Stimulated activated CD4-positive, alpha-beta T cell treated with anti-CD3 and anti-CD28 coated beads, Interleukin-4, amount 100 ng/mL, for 24 hours (primary cell): ENCODE measurements around the gene FAM162A.
"Not testable (repeated sequence)": the region's sequence is repeated elsewhere in the genome, so short reads cannot be mapped to it uniquely, and the experiment has no call there.

Experiments used
- DNase-seq: peaks from one replicate; pipeline ENCODE4 v3.0.0-alpha.2; 2020

Gene FAM162A, protein sequence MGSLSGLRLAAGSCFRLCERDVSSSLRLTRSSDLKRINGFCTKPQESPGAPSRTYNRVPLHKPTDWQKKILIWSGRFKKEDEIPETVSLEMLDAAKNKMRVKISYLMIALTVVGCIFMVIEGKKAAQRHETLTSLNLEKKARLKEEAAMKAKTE

DNA sequence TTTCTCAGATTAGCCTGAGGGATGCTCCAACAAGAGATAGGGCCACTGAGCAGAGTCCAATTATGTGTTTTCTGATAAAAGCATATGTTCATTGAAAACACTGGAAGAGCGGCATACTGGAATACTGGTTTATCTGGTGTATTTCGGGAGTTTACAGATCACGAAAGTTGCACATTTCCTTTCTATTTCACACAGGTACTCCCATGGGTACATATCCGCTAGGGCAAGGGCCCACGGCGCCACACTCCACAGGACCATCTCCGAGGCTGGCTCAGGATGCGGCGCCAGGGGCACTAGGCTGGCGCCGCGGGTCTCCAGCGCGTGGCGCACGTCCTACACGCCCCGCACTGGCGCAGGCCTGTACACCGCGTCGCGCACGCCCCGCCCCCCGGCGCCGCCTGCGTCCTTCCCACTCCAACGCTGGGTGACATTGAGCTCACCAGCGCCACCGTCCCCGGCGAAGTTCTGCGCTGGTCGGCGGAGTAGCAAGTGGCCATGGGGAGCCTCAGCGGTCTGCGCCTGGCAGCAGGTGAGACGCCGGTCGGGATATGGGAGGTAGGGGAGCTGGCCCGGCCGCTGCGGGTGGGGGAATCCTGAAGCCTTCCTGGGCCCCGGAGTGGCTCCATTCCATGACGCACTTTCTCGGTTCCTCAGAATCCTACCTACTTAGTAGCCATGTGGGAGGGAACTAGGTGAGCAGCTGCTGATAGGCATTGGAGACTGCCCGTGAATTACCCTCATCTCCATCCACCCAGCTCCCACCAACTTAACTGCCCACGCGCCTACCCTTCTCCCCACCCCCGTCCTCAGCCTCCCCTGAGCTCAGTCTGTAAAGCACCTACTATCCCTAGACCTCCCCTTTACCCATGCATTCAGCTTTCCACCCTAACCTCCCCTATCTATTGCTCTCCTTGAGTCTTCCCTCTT lies at the start of gene FAM162A:
Gene FAM162A, plus strand, starts transcription at position 412 of the 927 bp plus-strand sequence. Its CDS starts 84 bp downstream, at position 496.
- DNase-seq, result peak; percentile 93

DNA sequence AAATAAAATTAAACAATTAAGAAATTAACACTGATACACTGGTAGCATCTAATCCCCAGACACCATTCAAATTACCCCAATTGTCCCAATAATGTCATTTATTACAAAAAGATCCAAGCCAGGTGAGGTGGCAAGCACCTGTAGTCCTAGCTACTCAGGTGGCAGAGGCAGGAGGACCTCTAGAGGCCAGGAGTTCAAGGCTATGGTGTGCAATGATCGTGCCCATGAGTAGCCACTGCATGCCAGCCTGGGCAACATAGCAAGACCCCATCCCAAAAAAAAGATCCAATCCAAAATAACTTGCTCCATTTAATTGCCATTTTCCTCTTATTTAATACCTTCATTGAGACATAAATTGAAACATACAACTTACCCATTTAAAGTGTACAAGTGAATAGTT lies 41.2 kb upstream of the FAM162A start:
- no peak for DNase-seq

- DNase-seq, result no peak
Measured at GRCh38 chr3:122343654-122344053, 40.3 kb upstream of the FAM162A start.

DNA sequence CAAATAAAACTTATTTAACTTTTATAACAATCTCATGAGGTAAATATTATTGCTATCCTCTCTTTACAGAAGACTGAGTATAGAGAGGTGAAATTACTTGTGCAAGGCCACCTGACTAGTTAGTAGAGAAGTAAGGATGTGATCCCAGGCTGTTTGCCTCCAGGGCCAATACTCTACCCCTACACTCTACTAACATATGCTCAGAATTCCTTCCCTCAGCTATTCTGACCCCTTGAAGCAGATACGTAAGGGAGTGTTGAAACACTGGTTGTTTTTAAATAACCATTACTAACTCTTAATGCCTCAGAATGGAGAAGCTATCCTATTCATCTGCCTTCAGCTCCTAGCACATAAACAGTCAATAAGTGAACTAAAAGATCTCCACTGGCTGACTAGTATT lies 34.8 kb upstream of the FAM162A start:
- no peak for DNase-seq

GRCh38 chr3:122350814-122351418 lies 33.1 kb upstream of the FAM162A start:
- DNase-seq, result no peak

DNA sequence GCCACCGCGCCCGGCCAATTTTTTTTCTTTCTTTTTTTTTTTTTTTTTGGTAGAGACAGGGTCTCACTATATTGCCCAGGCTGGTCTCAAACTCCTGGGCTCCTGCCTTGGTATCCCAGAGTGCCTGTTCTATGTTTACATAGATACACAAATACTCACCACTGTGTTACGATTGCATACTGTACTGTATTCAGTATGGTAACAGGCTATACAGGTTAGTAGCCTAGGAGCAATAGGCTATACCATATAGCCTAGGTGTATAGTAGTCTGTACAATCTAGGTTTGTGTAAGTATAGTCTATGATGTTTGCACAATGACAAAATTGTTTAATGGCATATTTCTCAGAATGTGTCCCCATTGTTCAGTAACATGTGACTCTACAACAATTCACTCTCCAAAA lies 32.4 kb upstream of the FAM162A start:
- DNase-seq, result no peak

GRCh38 chr3:122353215-122353614 lies 30.8 kb upstream of the FAM162A start:
- DNase-seq, result no peak

DNA sequence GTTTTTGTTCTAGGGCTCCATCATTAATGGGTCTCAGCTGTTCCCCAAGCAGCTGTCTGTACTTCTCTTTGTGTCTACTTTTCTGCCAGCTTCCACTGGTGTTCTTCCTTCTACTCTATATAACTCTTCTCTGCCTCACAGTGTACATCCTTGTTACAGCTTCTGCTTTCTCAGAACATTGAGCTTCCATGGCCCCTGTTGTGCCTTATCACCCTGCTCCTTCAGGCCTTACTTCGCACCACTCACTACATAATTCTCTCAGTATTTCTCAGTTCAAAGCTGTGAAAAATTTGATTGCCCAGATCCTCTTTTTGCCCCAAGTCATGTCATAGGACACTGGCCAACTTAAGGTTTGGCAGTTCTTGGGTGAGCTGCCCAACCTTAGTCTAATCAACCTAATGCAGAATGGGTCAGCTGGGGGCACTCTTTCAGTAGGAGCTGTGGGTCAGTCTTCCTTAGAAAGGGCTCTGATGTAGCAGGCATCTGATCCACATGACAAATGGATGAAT lies 30.0 kb upstream of the FAM162A start:
- DNase-seq, result no peak

DNA sequence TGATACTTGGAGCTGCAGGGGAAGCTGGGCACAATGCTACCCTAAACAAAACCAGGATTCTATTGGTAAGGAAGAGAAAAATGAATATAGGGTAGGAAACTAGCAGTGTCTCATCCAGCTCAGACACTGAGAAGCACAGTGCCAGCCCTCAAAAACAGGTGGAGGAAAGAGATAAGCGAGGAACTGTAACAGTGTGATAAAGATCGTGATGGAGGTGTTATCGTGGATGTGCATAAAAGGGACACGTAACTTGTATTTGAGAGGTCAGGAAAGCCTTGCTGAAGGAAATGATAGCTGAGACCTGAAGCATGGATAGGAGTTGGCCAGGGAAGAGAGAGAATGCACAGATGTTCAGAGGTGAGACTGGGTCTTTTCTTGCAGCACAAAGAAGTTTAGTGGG lies 28.4 kb upstream of the FAM162A start:
- DNase-seq, result no peak

DNA sequence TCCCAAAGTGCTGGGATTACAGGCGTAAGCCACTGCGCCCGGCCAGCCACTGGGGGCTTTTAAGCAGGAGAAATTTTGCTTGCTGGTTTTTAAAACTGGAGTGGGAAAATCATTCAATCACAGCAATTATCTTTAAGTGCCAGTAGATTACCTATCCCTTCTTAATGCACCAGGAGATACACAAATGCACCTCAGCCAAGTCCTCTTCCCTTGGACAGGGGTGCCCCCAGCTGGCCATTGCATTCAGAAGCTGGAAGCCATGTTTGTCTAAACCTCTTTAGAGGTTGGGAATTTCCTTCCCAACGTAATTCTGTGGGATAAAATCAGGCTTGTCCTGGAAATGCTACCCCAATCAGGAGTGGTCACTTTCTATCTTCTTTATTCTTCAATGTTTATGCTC lies 27.6 kb upstream of the FAM162A start:
- peak; percentile 14 for DNase-seq

DNA sequence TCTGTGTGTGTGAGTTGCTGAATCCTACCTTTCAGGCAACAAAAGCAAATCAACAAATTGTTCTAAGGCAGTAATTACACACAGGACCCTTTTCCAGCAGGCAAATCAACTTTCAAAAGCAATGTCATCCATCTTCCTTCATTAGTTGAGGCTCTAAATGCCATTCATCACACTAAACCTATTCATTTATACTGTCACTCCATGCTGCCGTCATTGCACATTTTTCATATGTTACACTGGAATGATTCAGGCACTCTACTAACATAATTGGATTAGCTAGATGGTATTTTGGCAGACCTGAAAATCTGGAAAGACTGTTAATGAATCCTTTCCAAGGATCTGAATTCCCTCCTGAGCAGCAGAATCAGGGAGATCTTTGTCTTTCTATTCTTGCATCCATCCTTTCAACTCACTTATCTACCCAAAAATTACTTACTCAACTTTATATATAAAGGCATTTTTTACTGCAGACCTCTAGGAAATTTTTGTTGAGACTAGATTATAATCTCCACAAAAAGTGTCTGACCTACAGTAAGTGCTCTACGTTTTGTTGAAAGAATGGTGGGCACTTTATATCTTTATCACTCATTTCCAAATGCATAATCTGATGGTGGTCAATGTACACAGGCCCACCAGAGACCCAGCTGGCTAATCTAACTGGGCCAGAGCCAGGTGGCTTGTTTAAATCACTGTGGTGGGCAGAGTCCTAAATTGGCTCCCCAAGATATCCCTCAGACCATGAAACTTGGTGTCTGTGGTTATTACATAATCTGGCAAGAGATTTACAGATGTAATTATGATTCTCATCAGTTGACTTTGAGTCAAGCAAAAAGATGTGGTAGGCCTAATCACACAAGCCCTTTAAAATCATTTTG lies 25.9 kb upstream of the FAM162A start:
- no peak for DNase-seq

GRCh38 chr3:122358703-122359032 lies 25.3 kb upstream of the FAM162A start:
- no peak for DNase-seq

DNA sequence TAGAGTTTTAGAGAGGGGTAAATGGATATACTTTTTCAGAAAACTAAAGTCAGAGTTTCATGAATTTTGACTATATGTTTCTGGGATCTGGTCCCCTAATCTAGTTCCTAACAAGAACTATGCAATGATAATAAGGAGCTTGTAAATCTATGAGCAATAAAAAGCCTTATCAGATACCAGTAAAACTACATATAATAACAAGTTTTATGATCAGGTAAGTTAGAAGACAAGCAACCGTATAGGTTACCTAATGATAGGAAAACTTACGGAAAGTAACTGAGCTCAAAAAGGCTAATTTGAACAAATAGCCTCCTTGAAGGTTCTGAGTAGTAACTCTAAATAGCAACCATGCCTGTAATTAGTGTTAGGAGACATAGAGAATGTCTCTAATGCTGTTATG lies 22.0 kb upstream of the FAM162A start:
- no peak for DNase-seq

DNA sequence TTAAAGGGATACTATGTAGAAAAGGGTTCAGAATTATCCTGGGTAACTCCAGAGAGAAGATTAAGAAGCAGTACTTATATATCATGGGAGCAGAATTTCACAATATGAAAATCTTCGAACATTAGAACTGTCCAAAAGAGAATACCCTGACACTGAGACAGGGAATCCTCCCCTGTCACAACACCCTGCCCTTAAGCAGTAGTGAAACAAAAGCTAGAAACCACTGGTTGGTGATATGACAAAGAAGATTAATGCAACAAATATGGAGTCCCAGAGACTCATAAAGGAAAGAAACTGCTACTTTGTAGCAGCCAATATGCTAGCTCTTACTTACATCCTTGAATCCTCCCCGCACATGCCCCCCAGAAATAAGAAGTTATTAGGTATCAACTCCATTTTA lies 19.5 kb upstream of the FAM162A start:
- no peak for DNase-seq

- no peak for DNase-seq
Measured at GRCh38 chr3:122365073-122365472, 18.9 kb upstream of the FAM162A start.

- not testable (repeated sequence) for DNase-seq
Measured at GRCh38 chr3:122365582-122366378, 18.2 kb upstream of the FAM162A start.

- DNase-seq, result no peak
Measured at GRCh38 chr3:122366379-122366749, 17.6 kb upstream of the FAM162A start.

- no peak for DNase-seq
Measured at GRCh38 chr3:122374034-122374433, 9.9 kb upstream of the FAM162A start.

DNA sequence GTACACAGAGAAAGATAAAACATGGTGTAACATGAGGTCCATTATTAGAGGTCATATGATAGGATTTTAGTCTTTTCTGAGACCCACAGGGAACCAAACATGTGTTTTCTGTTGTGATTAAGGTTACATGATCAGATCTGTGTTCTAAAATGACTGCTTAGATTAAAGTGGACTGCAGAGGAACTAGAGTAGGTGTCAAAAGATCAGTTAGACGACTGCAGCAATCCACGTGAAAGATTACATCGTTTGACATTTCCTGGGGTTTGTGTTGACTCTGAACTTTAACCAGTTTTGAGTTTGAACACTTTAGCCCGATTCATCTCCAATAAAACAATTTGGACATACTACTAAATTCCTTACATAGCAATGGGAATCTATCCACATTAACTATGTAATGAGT lies 6.0 kb upstream of the FAM162A start:
- no peak for DNase-seq

- DNase-seq, result peak; percentile 90
Measured at GRCh38 chr3:122382888-122383666, 905 bp upstream of the FAM162A start, which contains the start of gene MIX23. Gene MIX23 (minus strand): TSS chr3:122383231. CDS start chr3:122383224, 7 bp downstream.

- no peak for DNase-seq
Measured at GRCh38 chr3:122387709-122388108, 3.7 kb downstream of the FAM162A start.
